ENCODE measurements around the gene PCSK7.

The PCSK7 gene

DNA sequence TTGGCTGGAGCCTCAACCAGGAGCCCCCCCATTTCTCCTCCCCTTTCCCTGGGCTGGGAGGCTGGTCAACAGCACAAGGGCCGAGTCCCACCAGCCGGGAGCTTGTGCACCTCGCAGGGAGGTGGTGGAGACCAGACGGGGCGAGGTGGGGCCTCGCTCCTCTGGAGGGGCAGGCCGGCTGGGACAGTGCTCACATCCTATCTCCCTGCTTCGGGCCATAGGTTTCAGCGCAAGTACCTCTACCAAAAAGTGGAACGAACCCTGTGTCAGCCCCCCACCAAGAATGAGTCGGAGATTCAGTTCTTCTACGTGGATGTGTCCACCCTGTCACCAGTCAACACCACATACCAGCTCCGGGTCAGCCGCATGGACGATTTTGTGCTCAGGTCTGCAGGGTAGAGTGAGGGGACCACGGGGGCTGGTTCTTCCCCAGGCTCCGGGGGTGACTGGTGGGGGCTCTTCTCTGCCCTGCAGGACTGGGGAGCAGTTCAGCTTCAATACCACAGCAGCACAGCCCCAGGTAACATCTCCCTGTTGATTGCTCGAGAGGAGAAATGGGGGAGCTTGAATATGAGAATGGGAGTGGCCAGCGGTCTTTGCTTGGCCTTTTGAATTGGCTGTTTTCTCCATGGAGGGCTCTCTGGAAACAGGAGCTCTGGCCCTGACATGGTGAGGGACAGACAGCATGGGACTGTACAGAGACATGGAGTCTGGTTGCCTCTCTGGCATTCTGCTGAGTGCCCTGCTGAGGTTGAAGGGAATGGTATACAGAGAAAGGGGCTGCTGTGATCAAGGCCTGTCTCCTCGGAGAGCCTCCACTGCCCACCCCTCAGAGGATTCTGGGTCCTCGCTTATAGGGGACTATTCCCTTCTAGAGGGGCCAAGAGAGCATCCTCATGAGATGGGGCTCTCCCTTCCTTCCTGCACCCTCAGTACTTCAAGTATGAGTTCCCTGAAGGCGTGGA, 50.0 kb downstream of the PCSK7 start:
- DNase-seq = no peak

- peak; percentile 53 for DNase-seq
Observed at GRCh38 chr11:117180661-117181585, 51.0 kb downstream of the PCSK7 start.

DNA sequence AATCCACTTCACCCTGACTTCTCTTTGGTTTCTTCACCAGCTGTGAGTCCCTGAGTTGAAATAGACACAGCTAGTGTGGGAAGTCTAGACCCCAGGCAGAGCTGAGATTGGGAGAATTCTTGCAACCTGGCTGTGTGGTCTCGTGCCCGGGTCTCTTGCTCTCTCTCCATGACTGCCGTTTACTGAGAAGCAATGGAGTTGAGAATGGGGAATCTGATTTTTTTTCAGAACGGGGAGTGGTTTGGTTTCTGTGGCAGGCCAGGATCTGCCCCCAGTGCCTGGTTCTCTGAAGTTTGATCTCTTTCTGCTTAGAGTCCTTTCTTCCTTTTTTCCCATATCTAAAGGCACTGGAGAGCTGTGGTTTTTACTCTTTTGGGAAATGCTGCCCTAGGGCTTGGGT, 51.9 kb downstream of the PCSK7 start:
- DNase-seq = peak; percentile 24

DNA sequence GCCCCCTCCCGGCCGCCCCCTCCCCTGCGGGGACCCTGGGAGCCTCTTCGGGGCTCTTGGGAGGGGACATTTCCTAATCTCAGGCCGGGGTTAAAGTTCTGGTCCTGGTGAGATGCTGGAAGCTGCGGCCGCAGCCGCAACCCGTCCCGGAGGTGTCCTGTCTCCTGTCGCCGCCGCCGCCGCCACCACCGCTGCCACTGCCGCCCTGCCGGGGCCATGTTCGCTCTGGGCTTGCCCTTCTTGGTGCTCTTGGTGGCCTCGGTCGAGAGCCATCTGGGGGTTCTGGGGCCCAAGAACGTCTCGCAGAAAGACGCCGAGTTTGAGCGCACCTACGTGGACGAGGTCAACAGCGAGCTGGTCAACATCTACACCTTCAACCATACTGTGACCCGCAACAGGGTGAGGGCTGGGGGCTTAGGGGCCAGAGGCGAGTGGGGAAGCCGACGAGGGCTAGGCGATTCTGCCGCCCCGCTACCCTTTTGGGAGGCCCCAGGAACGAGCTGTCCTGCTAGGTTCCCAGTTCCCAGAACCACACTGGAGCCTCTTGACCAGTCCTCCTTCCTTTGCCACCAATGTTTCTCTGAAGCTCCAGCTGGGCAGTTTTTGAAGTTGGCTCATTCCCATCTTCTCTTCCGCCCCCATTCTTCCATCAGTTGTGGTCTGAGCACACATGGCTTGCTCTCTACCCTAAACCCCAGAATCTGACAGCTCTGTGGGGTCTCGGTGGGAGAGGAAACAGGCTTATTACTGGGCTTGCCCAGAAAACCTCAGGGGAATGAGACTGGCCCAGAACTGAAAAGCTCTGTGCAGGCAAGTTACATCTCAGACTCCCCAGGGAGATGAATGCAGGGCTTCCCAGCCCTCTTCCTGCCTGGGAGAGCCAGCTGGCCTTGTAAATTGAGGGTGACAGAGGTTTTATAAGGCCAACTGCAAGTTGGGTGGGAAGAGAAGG, 52.5 kb downstream of the PCSK7 start:
- peak; percentile 69 for DNase-seq

- DNase-seq = peak; percentile 97
Observed at GRCh38 chr11:117178210-117179034, 53.5 kb downstream of the PCSK7 start, which contains the start of gene SIDT2. Gene SIDT2 (plus strand): TSS chr11:117178743. CDS start chr11:117179264, 521 bp downstream.

- no peak for DNase-seq
Observed at GRCh38 chr11:117177534-117178209, 54.2 kb downstream of the PCSK7 start.

DNA sequence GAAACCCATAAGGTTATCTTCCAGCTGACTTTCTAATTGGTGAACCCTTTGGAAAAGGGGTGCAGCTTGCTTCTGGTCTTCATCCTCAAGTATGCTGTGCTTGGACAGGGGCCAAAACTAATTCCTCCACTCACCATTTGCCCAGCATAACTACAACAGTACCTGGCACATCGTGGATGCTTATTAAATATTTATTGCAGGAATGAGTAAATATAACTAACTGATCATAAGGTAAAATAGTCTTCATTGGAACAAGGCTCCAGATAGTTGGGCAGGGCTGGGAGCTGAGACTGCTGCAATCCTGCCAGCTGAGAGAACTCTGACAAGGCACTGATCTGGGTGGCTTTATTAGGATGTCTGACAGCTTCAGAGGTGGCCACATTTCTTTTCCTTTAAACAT, 55.7 kb downstream of the PCSK7 start:
- no peak for DNase-seq

- no peak for DNase-seq
Observed at GRCh38 chr11:117175781-117176180, 56.1 kb downstream of the PCSK7 start.

DNA sequence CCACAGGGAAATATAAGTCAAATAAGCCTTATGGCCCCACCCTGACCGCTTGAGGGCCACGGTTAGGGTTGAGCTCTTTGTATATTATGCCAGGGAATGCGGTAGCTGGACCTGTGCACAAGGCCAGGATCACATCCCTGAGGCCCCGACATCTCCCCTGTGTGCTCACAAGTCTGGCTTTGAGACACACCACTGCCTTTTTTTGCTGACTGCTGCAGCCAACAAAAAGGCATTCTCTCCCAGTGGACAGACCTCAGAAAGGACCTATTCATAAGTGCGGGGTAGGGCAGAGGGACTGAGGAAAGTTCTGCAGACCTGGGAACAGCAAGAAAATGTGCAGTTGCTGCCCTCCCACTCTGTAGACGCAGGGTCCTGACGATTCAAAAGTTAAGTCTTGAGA, 56.8 kb downstream of the PCSK7 start:
- no peak for DNase-seq

DNA sequence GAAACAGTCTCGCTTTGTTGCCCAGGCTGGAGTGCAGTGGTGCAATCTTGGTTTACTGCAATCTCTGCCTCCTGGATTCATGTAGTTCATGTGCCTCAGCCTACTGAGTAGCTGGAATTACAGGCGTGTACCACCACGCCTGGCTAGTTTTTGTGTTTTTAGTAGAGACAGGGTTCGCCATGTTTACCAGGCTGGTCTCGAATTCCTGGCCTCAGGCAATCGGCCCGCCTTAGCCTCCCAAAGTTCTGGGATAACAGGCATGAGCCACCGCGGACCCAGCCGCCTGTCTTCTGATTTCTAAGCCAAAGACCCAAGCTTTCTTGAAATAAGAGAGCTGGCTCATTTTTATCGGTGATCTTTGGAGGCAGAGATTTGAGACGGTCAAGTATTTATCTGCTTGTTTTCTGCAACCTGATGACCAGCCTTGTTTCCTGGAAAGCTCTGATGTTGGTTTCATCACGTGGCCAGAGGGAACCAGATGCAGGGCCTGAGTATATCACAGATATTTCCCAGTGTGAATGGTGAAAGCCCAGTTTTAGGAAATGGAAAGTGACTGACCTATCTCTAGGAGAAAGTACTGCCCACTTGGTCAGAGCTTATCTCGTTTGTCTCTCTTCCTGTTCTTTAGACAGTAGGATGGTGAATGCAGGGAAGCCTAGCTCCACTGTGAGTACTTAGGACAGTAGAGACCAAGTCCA, 59.0 kb downstream of the PCSK7 start:
- DNase-seq = no peak

- no peak for DNase-seq
Observed at GRCh38 chr11:117171404-117172061, 60.3 kb downstream of the PCSK7 start.

DNA sequence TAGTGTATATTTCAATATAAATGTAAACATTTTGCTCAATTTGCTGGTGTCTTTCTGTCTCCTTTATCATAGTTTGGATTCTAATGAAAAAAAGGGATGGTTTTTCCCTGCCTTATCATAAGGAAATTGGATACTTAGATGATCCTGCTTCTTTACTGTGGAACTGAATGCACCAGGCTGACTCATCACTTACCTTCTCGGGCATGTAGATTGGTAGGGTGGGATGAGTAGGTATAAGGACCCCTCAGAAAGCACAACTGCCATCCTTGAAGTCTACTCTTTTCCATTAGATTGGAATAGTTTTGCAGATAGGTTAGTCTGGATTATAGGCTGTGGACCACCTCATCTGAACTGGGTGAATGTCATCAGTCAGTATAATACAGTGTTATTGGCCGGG, 60.9 kb downstream of the PCSK7 start:
- DNase-seq = no peak

GRCh38 chr11:117170210-117170609, 61.7 kb downstream of the PCSK7 start:
- no peak for DNase-seq

GRCh38 chr11:117169736-117170135, 62.1 kb downstream of the PCSK7 start:
- no peak for DNase-seq

- DNase-seq = no peak
Observed at GRCh38 chr11:117166491-117166890, 65.4 kb downstream of the PCSK7 start.

DNA sequence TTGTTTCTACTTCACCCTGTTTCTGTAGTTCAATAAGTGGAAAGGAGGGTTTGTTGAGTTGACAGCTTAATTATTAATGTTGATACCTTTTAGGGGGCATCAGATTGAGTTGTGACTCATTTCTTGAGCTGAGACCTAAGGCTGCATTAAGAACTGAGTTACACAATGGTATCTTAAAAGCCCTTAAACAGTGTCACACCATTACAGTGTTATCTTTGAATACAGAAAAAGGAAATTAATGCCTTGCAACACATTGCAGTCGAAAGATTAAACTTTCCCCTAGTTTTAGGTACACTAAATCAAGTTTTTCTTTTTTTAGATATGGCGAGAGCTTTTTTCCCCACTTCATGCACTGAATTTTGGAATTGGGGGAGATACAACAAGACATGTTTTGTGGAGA, 71.0 kb downstream of the PCSK7 start:
- no peak for DNase-seq

GRCh38 chr11:117159892-117160291, 72.0 kb downstream of the PCSK7 start:
- DNase-seq = no peak

GRCh38 chr11:117157507-117157906, 74.4 kb downstream of the PCSK7 start:
- DNase-seq = no peak

DNA sequence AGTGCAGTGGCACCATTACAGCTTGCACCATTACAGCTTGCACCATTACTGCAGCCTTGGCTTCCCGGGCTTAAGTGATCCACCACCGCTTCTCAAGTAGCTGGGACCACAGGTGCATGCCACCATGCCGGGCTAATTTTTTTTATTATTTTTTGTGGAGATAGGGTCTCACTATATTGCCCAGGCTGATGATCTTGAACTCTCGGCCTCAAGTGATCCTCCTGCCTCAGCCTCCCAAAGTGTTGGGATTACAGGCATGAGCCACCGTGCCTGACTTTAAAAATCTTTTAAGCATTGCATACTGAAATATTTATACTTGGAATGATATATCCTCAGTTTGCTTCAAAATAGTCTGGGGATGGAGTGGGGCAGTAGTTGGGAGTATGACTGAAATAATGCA, 77.4 kb downstream of the PCSK7 start:
- DNase-seq = no peak
